IgD-negative memory B cell (primary cell): ENCODE results near the gene STH. TPM values are rescaled to one million over a fixed set of nuclear protein-coding genes. Genes with fewer than 3 reads are reported as not detected.

Experiments
- H3K27ac Mint-ChIP-seq, 3 donors: one replicate each; pipeline ENCODE4 v1.8.0; 2020 to 2022; ENCODE audit warnings: mild to moderate bottlenecking in 3 of 3, mixed read lengths in 3 of 3, moderate library complexity in 1 of 3
- H3K27me3 Mint-ChIP-seq: one replicate; pipeline ENCODE4 v1.8.0; 2021; ENCODE audit warnings: mixed read lengths
- H3K36me3 Mint-ChIP-seq: one replicate; pipeline ENCODE4 v1.8.0; 2020; ENCODE audit warnings: mild to moderate bottlenecking, mixed read lengths
- H3K4me1 Mint-ChIP-seq, 3 donors: one replicate each; pipeline ENCODE4 v1.8.0; 2020 to 2022; ENCODE audit warnings: mixed read lengths in 3 of 3, mild to moderate bottlenecking in 1 of 3
- H3K4me3 Mint-ChIP-seq, 4 donors: one replicate each; pipeline ENCODE4 v1.8.0; 2020 to 2022; ENCODE audit warnings: mild to moderate bottlenecking in 4 of 4, mixed read lengths in 4 of 4, moderate library complexity in 3 of 4
- H3K9me3 Mint-ChIP-seq, 3 donors: one replicate each; pipeline ENCODE4 v1.8.0; 2020 to 2021; ENCODE audit warnings: mixed read lengths in 3 of 3, mild to moderate bottlenecking in 1 of 3
- polyA plus RNA-seq: library from polyadenylated mRNA; unstranded; fragments of 300-500 nt; fragmentation: Illumina TruSeq; gene quantifications from one replicate; pipeline ENCODE4 v1.2.3, GENCODE V29; 2021

STH gene
- polyA plus RNA-seq, 1 donor from 2014 or later: not detected

GRCh38 chr17:46028981-46029565 lies 30.0 kb downstream of the STH start:
- Mint-ChIP-seq H3K36me3 (peaks cover 11% of the 10 kb centered on the region), H3K27ac (peak overlapping the region; percentile 40 to 92 (median 73)), H3K9me3 (no peaks in the 10 kb centered on the region), H3K4me1 (peaks cover 38 to 44% (median 39%) of the 10 kb centered on the region in 3 donors), H3K27me3 (no peaks in the 10 kb centered on the region), H3K4me3 (peak overlapping the region in 3 of 4 donors; percentile 3 to 83 (median 73))

GRCh38 chr17:46029627-46030026 lies 30.6 kb downstream of the STH start:
- Mint-ChIP-seq H3K27ac (peak overlapping the region; percentile 40 to 92 (median 73)), H3K9me3 (no peaks in the 10 kb centered on the region), H3K27me3 (no peaks in the 10 kb centered on the region), H3K36me3 (peaks cover 11% of the 10 kb centered on the region), H3K4me1 (peaks cover 41 to 44% (median 44%) of the 10 kb centered on the region in 3 donors), H3K4me3 (no peak overlapping the region)

DNA sequence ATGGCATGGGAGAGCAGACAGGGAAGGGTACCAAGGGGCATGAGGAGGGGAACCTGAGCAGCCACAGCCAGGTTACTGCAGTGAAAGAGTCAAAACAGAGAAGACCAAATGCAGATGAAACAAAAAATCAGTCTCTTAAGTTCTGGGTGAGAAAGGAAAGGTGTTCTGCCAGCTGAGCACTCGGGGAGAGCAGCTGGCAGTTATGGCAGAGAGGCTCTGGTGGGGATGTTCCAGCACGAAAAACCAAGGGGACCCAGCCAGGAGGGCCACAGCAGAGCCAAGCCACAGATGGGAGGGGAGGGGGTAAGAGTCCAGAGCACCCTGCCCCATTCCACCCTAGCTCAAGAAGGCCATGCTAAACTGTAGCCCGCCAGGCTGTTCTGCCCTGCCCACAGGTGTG lies 31.7 kb downstream of the STH start:
- peak overlapping the region in 1 of 4 donors; percentile 18 for H3K4me3 Mint-ChIP-seq

DNA sequence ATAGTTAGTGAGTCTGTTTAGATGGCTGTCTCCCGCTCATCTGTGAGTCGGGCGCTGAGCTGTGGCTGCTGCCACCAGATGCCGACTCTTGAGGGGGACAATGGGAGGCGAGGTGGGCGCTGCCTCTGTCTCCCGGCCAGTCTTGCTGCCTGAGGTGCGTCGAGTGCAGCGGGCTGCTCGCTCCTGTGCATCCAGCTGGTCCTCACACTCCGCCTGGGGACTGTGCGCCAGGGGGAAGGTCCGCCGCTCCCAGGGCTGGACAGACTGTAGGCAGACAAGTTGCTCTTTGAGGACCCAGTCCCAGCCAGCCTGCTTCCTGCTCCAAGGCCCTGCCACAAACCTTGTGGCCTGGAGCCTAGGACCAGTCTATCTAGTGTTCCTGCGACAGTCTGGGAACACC lies 32.4 kb downstream of the STH start:
- peaks cover 11% of the 10 kb centered on the region for H3K36me3 Mint-ChIP-seq

More for the DNA sequence above, 31.7 kb downstream of the STH start:
- Mint-ChIP-seq H3K4me1 (peaks cover 37 to 43% (median 43%) of the 10 kb centered on the region in 3 donors), H3K36me3 (peaks cover 11% of the 10 kb centered on the region), H3K27ac (peak overlapping the region in 2 of 3 donors; percentile 71 to 73), H3K9me3 (no peaks in the 10 kb centered on the region), H3K27me3 (no peaks in the 10 kb centered on the region)

GRCh38 chr17:46031920-46032319 lies 32.9 kb downstream of the STH start:
- H3K27ac Mint-ChIP-seq: no peak overlapping the region
- peaks cover 27 to 33% (median 31%) of the 10 kb centered on the region in 3 donors for H3K4me1 Mint-ChIP-seq
- H3K36me3 Mint-ChIP-seq: peaks cover 11% of the 10 kb centered on the region
- H3K4me3 Mint-ChIP-seq: no peak overlapping the region
- H3K9me3 Mint-ChIP-seq: no peaks in the 10 kb centered on the region
- H3K27me3 Mint-ChIP-seq: no peaks in the 10 kb centered on the region

More for the DNA sequence above, 32.4 kb downstream of the STH start:
- Mint-ChIP-seq H3K4me3 (no peak overlapping the region), H3K27ac (no peak overlapping the region), H3K4me1 (peaks cover 32 to 38% (median 36%) of the 10 kb centered on the region in 3 donors), H3K27me3 (no peaks in the 10 kb centered on the region), H3K9me3 (no peaks in the 10 kb centered on the region)

GRCh38 chr17:46032909-46033308 lies 33.9 kb downstream of the STH start:
- H3K27me3 Mint-ChIP-seq: no peaks in the 10 kb centered on the region
- peaks cover 20 to 26% (median 21%) of the 10 kb centered on the region in 3 donors for H3K4me1 Mint-ChIP-seq
- H3K36me3 Mint-ChIP-seq: peaks cover 12% of the 10 kb centered on the region
- H3K4me3 Mint-ChIP-seq: no peak overlapping the region
- no peaks in the 10 kb centered on the region for H3K9me3 Mint-ChIP-seq
- H3K27ac Mint-ChIP-seq: peak overlapping the region in 1 of 3 donors; percentile 73

DNA sequence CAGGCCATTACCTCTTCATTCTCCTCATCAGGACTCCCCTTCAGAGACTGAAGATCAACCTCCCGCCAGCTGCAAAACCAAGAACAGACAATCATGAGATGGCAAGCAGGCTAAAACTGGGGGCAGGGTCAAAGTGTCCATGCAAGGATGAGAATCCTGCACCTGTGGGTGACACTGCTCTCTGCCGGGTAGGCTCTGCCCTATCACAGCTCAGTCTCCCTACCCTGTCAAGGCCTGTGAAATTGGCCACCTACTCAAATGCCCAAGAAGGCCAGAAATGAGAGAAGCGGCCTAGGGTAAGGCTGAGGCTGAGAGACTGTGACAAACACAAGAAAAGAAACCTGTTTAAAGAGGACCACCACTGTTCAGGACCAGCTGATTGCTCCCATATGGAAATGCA lies 34.3 kb downstream of the STH start:
- H3K36me3 Mint-ChIP-seq: peaks cover 15% of the 10 kb centered on the region
- H3K9me3 Mint-ChIP-seq: no peaks in the 10 kb centered on the region
- H3K4me3 Mint-ChIP-seq: no peak overlapping the region
- peaks cover 18 to 21% (median 18%) of the 10 kb centered on the region in 3 donors for H3K4me1 Mint-ChIP-seq
- H3K27ac Mint-ChIP-seq: peak overlapping the region in 1 of 3 donors; percentile 73
- H3K27me3 Mint-ChIP-seq: no peaks in the 10 kb centered on the region

DNA sequence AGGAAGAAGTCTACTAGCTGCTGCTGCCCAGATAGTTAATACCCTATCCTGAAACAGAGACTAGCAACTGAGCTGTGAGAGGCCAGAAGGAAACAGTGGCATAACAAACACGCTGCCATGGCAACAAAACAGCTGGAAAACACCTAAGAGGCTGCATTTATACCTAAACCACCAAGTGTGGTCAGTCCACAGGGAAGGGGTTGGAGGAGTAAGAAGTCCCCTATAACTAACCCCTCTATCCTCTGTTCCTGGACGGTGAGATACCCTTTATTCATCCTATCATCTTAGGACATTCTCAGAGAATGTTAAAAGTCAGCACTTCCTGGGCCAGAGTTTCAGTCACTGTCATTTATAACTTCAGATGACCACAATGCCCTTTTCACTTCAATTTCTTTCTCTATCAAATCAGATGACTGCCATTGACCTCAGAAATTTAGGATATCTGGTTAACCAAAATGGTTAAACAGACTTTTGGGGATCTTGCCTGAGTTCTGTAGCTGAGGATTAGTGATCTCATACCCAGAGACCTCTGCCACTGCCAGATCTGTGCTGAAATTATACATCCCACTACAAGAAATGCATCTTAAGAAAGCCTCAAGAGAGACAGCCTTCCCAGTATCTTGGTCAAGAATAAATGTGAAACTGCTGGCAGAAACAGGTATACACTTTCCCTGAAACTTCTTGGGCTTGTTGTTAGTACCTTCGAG lies 36.2 kb downstream of the STH start:
- Mint-ChIP-seq H3K27me3 (no peaks in the 10 kb centered on the region), H3K4me1 (peaks cover 7 to 10% (median 7%) of the 10 kb centered on the region in 3 donors), H3K27ac (peak overlapping the region; percentile 18 to 94 (median 89)), H3K9me3 (no peaks in the 10 kb centered on the region), H3K36me3 (peaks cover 14% of the 10 kb centered on the region), H3K4me3 (peak overlapping the region in 1 of 4 donors; percentile 65)

DNA sequence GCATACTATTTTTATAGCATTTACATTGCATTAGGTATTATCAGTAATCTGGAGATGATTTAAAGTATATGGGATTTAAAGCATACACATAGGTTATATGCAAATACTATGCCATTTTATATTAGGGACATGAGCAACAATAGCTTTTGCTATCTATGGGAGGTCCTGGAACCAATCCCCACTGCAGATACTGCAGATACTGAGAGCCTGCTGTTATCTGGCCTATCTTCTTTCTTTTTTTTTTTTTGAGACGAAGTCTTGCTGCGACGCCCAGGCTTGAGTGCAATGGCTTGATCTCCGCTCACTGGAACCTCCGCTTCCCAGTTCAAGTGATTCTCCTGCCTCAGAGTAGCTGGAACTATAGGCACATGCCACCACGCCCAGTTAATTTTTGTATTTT lies 37.4 kb downstream of the STH start:
- H3K36me3 Mint-ChIP-seq: peaks cover 7% of the 10 kb centered on the region
- no peak overlapping the region for H3K27ac Mint-ChIP-seq

GRCh38 chr17:46037722-46038255 lies 38.7 kb downstream of the STH start:
- H3K27me3 Mint-ChIP-seq: no peaks in the 10 kb centered on the region
- no peak overlapping the region for H3K4me3 Mint-ChIP-seq
- H3K4me1 Mint-ChIP-seq: peaks cover 5 to 14% (median 7%) of the 10 kb centered on the region in 3 donors
- peaks cover 5% of the 10 kb centered on the region for H3K36me3 Mint-ChIP-seq
- H3K9me3 Mint-ChIP-seq: no peaks in the 10 kb centered on the region
- H3K27ac Mint-ChIP-seq: peak overlapping the region in 2 of 3 donors; percentile 29 to 80

More for the DNA sequence above, 37.4 kb downstream of the STH start:
- no peaks in the 10 kb centered on the region for H3K9me3 Mint-ChIP-seq
- H3K4me3 Mint-ChIP-seq: no peak overlapping the region
- no peaks in the 10 kb centered on the region for H3K27me3 Mint-ChIP-seq
- H3K4me1 Mint-ChIP-seq: peaks cover 5 to 14% (median 7%) of the 10 kb centered on the region in 3 donors

- Mint-ChIP-seq H3K27ac (peak overlapping the region in 1 of 3 donors; percentile 80), H3K9me3 (no peaks in the 10 kb centered on the region), H3K27me3 (no peaks in the 10 kb centered on the region), H3K36me3 (peaks cover 5% of the 10 kb centered on the region), H3K4me3 (no peak overlapping the region), H3K4me1 (peaks cover 5 to 14% (median 7%) of the 10 kb centered on the region in 3 donors)
These were observed 39.4 kb downstream of the STH start for GRCh38 chr17:46038414-46038813.

DNA sequence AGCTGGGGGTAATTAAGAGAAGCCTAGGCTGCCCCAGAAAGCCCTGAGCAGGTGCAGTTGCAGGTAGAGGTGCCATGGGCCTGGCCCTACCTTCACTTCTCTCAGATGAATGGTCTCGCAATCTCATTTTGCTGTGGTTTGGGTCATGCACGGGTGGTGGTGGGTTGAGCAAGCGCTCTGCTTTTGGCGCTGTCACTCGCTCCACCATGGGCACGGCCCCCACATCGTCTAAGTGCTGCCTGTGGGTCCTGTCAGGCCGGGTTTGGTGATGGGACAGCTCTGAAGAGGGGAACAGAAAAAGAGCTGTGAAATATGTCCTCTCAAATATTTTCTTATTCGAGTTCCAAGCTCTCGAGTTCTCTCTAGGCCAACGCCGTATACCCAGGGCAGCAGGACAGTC lies 39.9 kb downstream of the STH start:
- H3K9me3 Mint-ChIP-seq: no peaks in the 10 kb centered on the region
- no peak overlapping the region for H3K27ac Mint-ChIP-seq
- H3K36me3 Mint-ChIP-seq: peaks cover 5% of the 10 kb centered on the region
- no peaks in the 10 kb centered on the region for H3K27me3 Mint-ChIP-seq
- H3K4me3 Mint-ChIP-seq: no peak overlapping the region
- H3K4me1 Mint-ChIP-seq: peaks cover 5 to 14% (median 7%) of the 10 kb centered on the region in 3 donors

DNA sequence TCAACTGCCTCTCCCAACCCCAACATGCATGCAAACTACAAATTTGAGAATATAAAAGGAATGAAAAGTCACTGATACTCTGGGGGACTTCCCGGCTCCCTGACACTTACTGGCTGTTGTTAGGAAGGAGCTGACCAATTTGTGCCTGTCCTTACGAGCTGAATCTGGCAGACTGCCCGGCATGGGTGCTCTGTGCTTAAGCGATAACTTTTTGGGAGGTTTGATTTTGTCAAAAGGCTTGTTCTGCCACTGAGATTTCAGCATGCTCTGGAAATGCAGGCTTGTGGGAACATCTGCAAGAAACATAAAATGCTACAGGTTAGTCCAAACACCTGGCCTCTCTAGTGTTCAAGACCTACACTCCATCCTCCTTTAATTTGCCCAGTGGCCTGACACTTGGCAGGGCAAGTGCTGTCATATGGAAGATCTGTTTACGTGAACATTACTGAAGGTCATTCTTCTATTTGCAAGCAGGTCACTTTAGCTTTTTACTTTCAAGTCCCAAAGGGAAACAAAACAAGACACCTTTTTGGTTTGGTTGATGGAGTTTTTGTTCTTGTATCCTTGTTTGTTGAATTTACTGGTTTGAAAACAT lies 40.6 kb downstream of the STH start:
- peaks cover 7 to 8% (median 7%) of the 10 kb centered on the region in 3 donors for H3K4me1 Mint-ChIP-seq
- H3K27ac Mint-ChIP-seq: peak overlapping the region in 1 of 3 donors; percentile 80
- no peaks in the 10 kb centered on the region for H3K27me3 Mint-ChIP-seq
- no peaks in the 10 kb centered on the region for H3K9me3 Mint-ChIP-seq
- no peak overlapping the region for H3K4me3 Mint-ChIP-seq
- peaks cover 7% of the 10 kb centered on the region for H3K36me3 Mint-ChIP-seq

DNA sequence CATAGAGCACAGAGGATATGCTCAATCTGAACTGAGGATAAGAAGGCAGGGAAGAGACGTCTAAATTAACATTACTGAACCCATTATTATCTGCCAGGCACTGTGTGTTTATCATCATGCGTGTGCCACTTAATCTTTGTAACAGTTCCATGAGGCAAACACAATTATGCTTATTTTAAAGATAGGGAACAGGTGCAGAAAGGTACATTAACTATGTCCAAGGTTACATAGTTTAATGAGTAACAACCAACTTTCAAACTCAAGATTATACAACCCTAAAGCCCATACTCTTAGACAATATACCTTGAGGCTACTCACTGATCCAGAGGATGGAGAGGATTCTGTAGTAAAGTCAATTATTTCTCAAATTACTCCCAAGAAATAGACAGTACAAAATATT lies 43.2 kb downstream of the STH start:
- Mint-ChIP-seq H3K4me1 (peaks cover 2 to 6% (median 5%) of the 10 kb centered on the region in 3 donors), H3K27ac (peak overlapping the region in 1 of 3 donors; percentile 14), H3K9me3 (no peaks in the 10 kb centered on the region), H3K36me3 (peaks cover 7% of the 10 kb centered on the region), H3K27me3 (no peaks in the 10 kb centered on the region), H3K4me3 (no peak overlapping the region)

GRCh38 chr17:46042925-46043324 lies 43.9 kb downstream of the STH start:
- H3K9me3 Mint-ChIP-seq: no peaks in the 10 kb centered on the region
- peaks cover 6% of the 10 kb centered on the region for H3K36me3 Mint-ChIP-seq
- H3K27me3 Mint-ChIP-seq: no peaks in the 10 kb centered on the region
- no peak overlapping the region for H3K4me3 Mint-ChIP-seq
- H3K4me1 Mint-ChIP-seq: peaks cover 2 to 6% (median 5%) of the 10 kb centered on the region in 3 donors
- H3K27ac Mint-ChIP-seq: no peak overlapping the region
